ENCODE measurements around the gene SIK1.
"Not testable (repeated sequence)": the region's sequence is repeated elsewhere in the genome, so short reads cannot be mapped to it uniquely, and the experiment has no call there.

DNA sequence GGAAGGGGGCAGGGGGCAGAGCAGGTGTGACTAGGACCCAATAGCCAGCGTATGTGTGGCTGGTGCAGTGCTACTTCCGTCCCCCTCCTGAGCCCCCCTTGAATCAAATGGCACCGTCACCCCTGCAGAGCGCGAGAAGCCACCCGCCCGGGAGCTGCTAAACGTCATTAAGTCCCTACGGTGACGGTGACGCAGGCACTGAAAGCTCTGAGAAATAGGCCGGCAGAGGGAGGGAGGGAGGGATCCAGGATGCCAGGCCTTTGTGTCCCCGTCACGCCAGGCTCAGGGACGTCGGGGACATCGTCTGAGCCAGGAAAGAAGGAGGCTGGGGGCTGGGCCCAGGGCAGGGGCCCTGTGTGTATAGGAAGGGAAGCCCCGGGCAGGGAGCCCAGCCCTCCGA lies 43.6 kb downstream of the SIK1 start:
- not testable (repeated sequence) for TF ChIP-seq POLR2A (IDR thresholded peaks at IDR 0.05; ENCODE audit: low read length); ZC3H11A (IDR thresholded peaks at IDR 0.05); MAX (IDR thresholded peaks at IDR 0.05); RNF2 (IDR thresholded peaks at IDR 0.05; ENCODE audit: borderline replicate concordance, low read depth); GATA3 (IDR thresholded peaks at IDR 0.05; ENCODE audit: borderline replicate concordance); CTCF (IDR thresholded peaks at IDR 0.05); RAD21 (conservative IDR thresholded peaks at IDR 0.05 in 1 of 2, IDR thresholded peaks at IDR 0.05 in 1 of 2); PBX3 (IDR thresholded peaks at IDR 0.05); NR3C1 (IDR thresholded peaks at IDR 0.05); PHF8 (IDR thresholded peaks at IDR 0.05; ENCODE audit: borderline replicate concordance, low read depth); NFE2L2 (conservative IDR thresholded peaks at IDR 0.05; ENCODE audit: low read length); RCOR1 (IDR thresholded peaks at IDR 0.05; ENCODE audit: low read depth, low read length)
- TF ChIP-seq, protein P1, sequence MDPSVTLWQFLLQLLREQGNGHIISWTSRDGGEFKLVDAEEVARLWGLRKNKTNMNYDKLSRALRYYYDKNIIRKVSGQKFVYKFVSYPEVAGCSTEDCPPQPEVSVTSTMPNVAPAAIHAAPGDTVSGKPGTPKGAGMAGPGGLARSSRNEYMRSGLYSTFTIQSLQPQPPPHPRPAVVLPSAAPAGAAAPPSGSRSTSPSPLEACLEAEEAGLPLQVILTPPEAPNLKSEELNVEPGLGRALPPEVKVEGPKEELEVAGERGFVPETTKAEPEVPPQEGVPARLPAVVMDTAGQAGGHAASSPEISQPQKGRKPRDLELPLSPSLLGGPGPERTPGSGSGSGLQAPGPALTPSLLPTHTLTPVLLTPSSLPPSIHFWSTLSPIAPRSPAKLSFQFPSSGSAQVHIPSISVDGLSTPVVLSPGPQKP (IDR thresholded peaks at IDR 0.05; ENCODE audit: low read depth, low read length) = not testable (repeated sequence)

Data from A549 (cell line).